ENCODE measurements around the gene SMYD3.

DNA sequence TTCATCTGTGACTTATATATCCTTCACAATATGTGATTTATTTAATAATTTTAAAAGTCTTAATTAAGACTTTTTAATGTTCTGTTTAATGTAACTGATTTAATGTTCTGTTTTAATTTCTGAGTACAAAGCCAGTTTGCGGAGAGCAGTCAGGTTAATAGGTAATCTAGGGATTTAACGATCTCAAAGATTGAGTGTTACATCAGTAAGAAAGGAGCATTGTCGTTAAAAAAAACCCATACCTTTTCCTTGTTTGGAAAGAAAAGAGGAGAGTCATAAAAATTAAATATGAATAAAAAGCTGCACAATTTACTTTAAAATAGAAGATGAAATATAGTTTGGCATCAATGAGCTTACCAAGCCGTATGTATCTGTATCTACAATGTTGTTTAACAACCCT lies 730.9 kb downstream of the SMYD3 start:
- TF ChIP-seq CTCF (IDR thresholded peaks at IDR 0.05) (no peak), EZH2 (IDR thresholded peaks at IDR 0.05; ENCODE audit: borderline replicate concordance, insufficient read depth, low read depth, low read length, poor library complexity, severe bottlenecking) (no peak)
